GM20000 (cell line): ENCODE results near the gene DIP2C.

Experiments
- DNase-seq: peaks from one replicate; pipeline ENCODE4 v3.0.0; 2012; ENCODE audit warnings: low spot score
- CTCF ChIP-seq: IDR thresholded peaks from 2 replicates; pipeline ENCODE4 v1.5.1; 2012; ENCODE audit warnings: mild to moderate bottlenecking, control low read depth; ENCODE audit errors: extremely low read depth, missing control alignments

Gene DIP2C

GRCh38 chr10:239109-239508, 450.4 kb downstream of the DIP2C start:
- TF ChIP-seq CTCF = no peak
- DNase-seq = no peak

GRCh38 chr10:235915-236314, 453.6 kb downstream of the DIP2C start:
- no peak for TF ChIP-seq CTCF
- no peak for DNase-seq

DNA sequence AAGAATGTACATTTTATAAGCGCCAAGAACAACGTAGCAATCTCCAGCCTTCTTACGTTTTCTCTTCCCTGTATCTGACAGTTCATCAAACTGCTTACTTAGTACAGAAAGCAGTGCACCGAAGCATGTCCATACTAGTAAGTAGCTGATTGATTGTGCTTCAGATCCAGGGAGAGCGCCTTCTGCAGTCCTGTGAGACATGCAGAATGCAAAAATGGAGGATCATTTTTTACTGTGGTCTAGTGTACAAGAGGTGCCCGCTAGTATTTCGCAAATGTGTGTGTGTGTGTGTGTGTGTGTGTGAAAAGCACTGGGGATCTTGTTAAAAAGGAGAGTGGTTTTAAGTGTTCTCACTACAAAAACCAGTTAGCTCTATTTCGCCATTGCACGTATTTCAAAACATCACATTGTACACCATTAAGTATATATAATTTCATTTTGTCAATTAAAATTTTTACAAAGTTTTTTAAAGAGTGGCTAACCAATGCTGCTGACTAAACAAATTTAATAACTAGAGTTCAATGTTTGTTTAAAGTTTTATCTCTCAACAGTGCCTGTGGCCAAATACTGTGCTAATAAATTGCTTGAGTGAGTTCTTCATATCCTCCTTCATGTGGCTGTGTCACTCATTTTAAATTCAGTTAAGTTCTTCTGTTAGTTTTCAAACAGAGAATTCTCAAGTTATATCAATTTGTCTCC, 454.6 kb downstream of the DIP2C start:
- DNase-seq = no peak
- no peak for TF ChIP-seq CTCF

- no peak for DNase-seq
- no peak for TF ChIP-seq CTCF
Measured at GRCh38 chr10:232878-233277, 456.6 kb downstream of the DIP2C start.

GRCh38 chr10:232061-232460, 457.4 kb downstream of the DIP2C start:
- no peak for DNase-seq
- TF ChIP-seq CTCF = no peak

DNA sequence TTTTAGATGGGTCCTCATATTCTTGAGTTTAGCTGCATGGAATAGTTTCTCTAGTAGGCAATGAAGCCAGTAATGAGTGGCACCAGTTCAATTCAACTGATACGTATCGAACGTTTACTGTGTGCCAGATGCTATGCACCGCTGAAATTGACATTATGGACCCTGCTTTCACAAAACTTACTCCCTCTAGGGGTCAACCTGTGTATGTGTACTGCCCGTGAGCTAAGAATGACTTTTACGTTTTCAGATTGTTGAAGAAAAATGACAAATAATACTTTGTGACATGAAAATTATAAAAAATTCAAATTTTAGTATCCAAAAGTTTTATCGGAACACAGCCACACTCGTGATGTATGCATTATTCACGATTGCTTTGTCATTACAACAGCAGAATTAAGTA, 458.7 kb downstream of the DIP2C start:
- DNase-seq = no peak
- no peak for TF ChIP-seq CTCF

DNA sequence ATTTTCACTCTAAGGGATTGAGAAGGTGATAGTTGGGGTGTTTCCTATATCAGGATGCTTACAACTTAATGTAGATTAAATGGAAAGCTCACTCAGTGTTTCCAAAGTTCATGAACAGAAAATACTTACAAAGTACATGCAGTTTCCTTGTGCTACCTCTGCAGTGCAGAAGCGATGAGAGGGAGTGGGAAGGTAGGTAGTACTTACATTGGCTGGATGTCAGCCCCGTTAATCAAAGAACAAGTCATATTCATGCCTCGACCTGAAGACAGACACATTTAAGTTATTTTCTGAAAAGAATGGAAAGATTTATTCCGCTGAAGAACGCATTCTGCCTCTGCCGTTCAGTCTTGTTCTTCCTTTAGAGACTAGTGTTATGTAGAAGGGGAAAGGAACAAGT, 461.1 kb downstream of the DIP2C start:
- TF ChIP-seq CTCF = no peak
- DNase-seq = no peak
